Testis (tissue), 3 donors: ENCODE data around the gene ULK3. TPM values are rescaled to one million over a fixed set of nuclear protein-coding genes. Genes with fewer than 3 reads are reported as not detected.

Experiments
- DNase-seq: peaks from one replicate; pipeline ENCODE4 v3.0.0-alpha.2; 2019
- H3K27ac ChIP-seq, 2 donors: fragments of 200-600 bp; sonication (generic); one replicate each; pipeline ENCODE4 v1.5.1; 2019
- H3K27me3 ChIP-seq: fragments of 200-600 bp; sonication (generic); one replicate; pipeline ENCODE4 v1.5.1; 2019
- H3K36me3 ChIP-seq: fragments of 200-600 bp; sonication (generic); one replicate; pipeline ENCODE4 v1.5.1; 2017; ENCODE audit warnings: low read depth; ENCODE audit errors: missing control alignments
- H3K4me1 ChIP-seq: fragments of 200-600 bp; sonication (generic); one replicate; pipeline ENCODE4 v1.5.1; 2019
- H3K4me3 ChIP-seq, 2 donors: fragments of 200-600 bp; sonication (generic); one replicate each; pipeline ENCODE4 v1.5.1; 2017 to 2019
- H3K9me3 ChIP-seq: fragments of 200-600 bp; sonication (generic); one replicate; pipeline ENCODE4 v1.5.1; 2017
- POLR2A ChIP-seq: fragments of 450-650 bp; IDR thresholded peaks from one replicate; pipeline ENCODE4 v1.6.1; 2017; ENCODE audit warnings: antibody characterized with exemption, mild to moderate bottlenecking, moderate library complexity
- WGBS, 2 donors: methylation state at CpG; one replicate each; pipeline ENCODE4 v1.1.5; 2018; 5-methylcytosine and 5-hydroxymethylcytosine counted together
- intact Hi-C: fragments of 100-400 bp; cut with DNase I; formaldehyde crosslinking; loops from one replicate; pipeline ENCODE4 v1.15.1; 2023; ENCODE audit warnings: low total_unique reads
- polyA plus RNA-seq: library from polyadenylated mRNA; stranded (reverse); fragments of 350-450 nt; fragmentation: Illumina TruSeq; extraction: RNeasy Lipid Tissue Mini Kit (QIAGEN cat#74804); gene quantifications from one replicate; pipeline ENCODE4 v1.2.3, GENCODE V29; 2014; ENCODE audit warnings: low read depth, low replicate concordance; ENCODE audit not compliant: insufficient read depth
- total RNA-seq, 2 donors: library from RNA; depleted of rRNA; stranded (reverse); fragments of >200 nt; gene quantifications; one replicate each; pipeline ENCODE4 v1.2.3, GENCODE V29; 2016
- TF ChIP-seq, protein P1 (sequence below), 3 experiments: fragments of 450-650 bp in 2 of 3; fragments of 200-600 bp in 1 of 3; sonication (generic) in 1 of 3; IDR thresholded peaks; one replicate each; pipeline ENCODE4 v1.5.1; 2016 to 2019; ENCODE audit warnings: antibody characterized with exemption in 3 of 3, mild to moderate bottlenecking in 2 of 3, moderate library complexity in 1 of 3

ULK3 gene
- total and polyA plus RNA-seq, 3 donors from 2014 or later = 27.0 to 78.5 (median 68.2) TPM

DNA sequence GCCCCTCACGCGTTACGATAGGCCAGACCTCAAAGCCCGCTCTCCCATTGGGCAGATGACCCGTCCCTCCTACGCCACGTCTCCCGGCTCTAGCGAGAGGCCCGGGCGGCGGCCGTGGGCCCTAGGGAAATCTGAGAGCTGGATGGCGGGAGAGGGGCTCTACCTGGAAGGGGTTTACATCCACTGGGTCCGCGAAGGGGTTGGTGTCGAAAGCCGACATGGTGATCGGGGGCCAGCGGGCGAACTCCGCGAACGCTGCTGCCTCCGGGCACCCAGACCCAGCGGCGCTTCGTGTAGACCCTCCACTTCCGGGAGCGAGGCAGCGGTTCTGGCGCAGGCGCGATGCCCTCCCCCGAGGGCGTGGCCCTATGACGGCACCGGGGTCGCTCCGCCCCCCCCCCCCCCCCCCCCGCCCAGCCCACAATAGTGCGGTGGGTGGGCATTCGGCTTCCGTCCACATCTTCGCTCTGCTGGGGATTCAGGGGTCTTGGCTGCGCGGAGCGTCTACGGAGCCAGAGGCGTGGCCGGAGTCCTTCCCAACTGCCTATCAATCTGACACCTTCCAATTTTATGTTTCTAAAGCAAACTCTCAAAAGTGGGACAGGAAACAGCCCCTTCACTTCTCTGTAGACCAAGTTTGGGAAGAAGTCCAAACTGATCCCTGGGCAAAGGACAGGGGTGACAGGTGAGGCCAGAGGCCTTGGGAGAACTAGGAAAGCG lies 30.2 kb upstream of the ULK3 start, which contains the start of gene SCAMP2:
Gene SCAMP2 (minus strand): TSS at position 330 of the 720 bp plus-strand sequence. CDS start 110 bp downstream, at position 220.
- H3K36me3 ChIP-seq = no peaks in the 10 kb centered on the region
- H3K27ac ChIP-seq = peak within 1 kb of the TSS; percentile 90
- H3K9me3 ChIP-seq = no peaks in the 10 kb centered on the region
- DNase-seq = peak; percentile 97
- intact Hi-C loops = no loop called here
- 0 to 1% methylated on average over 38 to 41 of the region's 52 CpGs for WGBS, 2 donors
- peaks cover 38% of the 10 kb centered on the region for H3K4me1 ChIP-seq
- peak within 1 kb of the TSS; percentile 83 to 85 for H3K4me3 ChIP-seq
- H3K27me3 ChIP-seq = no peaks in the 10 kb centered on the region
- TF ChIP-seq, protein P1, sequence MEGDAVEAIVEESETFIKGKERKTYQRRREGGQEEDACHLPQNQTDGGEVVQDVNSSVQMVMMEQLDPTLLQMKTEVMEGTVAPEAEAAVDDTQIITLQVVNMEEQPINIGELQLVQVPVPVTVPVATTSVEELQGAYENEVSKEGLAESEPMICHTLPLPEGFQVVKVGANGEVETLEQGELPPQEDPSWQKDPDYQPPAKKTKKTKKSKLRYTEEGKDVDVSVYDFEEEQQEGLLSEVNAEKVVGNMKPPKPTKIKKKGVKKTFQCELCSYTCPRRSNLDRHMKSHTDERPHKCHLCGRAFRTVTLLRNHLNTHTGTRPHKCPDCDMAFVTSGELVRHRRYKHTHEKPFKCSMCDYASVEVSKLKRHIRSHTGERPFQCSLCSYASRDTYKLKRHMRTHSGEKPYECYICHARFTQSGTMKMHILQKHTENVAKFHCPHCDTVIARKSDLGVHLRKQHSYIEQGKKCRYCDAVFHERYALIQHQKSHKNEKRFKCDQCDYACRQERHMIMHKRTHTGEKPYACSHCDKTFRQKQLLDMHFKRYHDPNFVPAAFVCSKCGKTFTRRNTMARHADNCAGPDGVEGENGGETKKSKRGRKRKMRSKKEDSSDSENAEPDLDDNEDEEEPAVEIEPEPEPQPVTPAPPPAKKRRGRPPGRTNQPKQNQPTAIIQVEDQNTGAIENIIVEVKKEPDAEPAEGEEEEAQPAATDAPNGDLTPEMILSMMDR (IDR thresholded peaks at IDR 0.05) = no peak
- TF ChIP-seq POLR2A = no peak

DNA sequence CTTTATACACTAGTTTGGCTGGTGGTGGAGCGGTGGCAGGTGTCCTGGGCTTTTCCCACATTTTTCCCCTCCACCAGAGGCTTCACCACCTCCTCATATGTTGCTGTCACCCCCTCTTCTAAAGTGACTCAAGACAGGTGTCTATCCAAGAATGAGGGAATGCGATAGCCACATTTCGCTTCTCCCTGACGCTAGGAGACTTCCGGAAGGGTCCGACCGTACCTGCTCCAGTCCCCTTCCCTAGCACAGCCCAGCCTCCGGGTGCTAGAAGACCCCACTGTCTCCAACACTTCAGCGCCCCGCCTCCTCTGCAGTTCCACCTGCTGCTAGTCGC lies 29.7 kb upstream of the ULK3 start:
- WGBS, 2 donors = 0 to 1% methylated on average over 11 of the region's 11 CpGs

DNA sequence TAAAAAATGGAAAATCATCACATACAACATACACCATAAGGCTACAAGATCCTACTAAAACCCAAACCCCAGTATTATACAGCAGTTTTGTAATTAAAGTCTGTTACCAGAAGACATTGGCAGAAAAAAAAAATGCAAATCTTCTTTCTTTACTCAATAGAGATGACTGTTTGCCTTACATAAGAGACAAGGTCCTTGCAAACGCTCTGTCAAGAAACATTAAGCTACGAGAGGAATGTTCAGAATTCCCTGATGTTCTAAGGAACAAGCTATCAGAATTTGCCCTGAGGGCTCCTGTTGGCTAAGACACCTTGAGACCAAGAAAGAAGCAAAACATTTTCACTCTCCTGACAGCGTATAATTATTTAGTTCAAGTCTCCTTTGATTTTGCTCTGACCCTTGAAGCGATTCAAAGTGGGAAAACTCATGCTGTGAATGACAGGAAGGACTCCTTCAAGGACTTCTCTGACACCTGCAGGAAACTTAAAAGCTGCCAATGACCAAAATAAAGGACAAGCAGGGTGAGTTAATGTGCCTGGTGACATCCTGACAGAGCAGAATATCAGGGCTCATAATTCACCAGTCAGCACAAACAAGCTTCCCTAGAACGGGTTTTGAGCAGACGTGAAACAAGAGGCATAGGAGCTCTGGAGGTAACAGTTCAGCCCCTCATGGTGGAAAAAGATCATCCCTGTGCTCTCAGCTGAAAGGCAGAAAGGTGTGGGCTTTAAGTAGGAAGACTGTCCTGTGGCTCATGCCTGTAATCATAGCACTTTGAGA lies 27.7 kb upstream of the ULK3 start:
- peaks cover 43% of the 10 kb centered on the region for H3K4me1 ChIP-seq
- H3K27ac ChIP-seq = peak overlapping the region in 1 of 2 donors; percentile 41
- no peak for DNase-seq
- TF ChIP-seq POLR2A = no peak
- no peaks in the 10 kb centered on the region for H3K27me3 ChIP-seq
- no peaks in the 10 kb centered on the region for H3K36me3 ChIP-seq
- intact Hi-C loops = no loop called here
- H3K4me3 ChIP-seq = no peak overlapping the region
- no peaks in the 10 kb centered on the region for H3K9me3 ChIP-seq
- 49 to 52% methylated on average over 6 of the region's 6 CpGs for WGBS, 2 donors

More for the DNA sequence above, 29.7 kb upstream of the ULK3 start:
- DNase-seq = no peak
- no peaks in the 10 kb centered on the region for H3K9me3 ChIP-seq
- no peaks in the 10 kb centered on the region for H3K36me3 ChIP-seq
- TF ChIP-seq, protein P1 (IDR thresholded peaks at IDR 0.05) = no peak
- TF ChIP-seq POLR2A = no peak
- no peaks in the 10 kb centered on the region for H3K27me3 ChIP-seq
- peak overlapping the region; percentile 90 for H3K27ac ChIP-seq
- peaks cover 38% of the 10 kb centered on the region for H3K4me1 ChIP-seq
- H3K4me3 ChIP-seq = peak overlapping the region; percentile 83 to 85
- intact Hi-C loops = no loop called here

DNA sequence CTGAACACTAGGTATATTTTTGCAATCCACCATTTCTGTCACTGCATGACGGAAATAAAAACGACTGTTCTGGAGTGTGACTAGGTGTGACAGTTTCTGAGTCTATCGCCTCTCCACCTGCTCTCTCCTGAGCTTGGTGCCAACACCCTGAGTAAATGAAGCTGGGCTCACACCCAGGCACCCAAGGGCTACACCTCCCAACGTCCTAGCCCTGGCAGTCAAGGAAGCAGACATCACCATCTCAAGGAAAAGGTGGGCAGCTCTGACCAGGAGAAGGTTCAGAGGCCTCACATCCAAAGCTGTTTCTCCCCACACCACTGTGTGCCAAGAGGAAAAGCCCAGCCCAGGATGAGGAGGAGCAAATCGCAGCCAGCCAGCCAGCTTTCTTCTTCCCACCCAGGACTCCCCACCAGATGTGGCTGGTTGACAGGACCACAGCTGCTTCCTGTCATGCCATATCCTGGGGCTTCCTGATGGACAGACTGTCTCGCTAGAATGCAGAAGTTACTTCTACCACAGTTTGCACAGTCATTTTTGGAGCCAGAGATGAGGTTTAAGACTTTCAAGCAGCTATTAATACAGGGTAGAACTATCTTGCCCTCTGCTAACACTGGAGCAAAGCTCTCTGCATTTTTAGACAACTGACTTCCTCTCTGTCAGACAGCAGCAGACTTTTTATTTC lies 26.9 kb upstream of the ULK3 start:
- intact Hi-C loops = no loop called here
- H3K27me3 ChIP-seq = no peaks in the 10 kb centered on the region
- no peaks in the 10 kb centered on the region for H3K9me3 ChIP-seq
- H3K27ac ChIP-seq = peak overlapping the region in 1 of 2 donors; percentile 64
- no peaks in the 10 kb centered on the region for H3K36me3 ChIP-seq
- H3K4me3 ChIP-seq = no peak overlapping the region
- DNase-seq = peak; percentile 37
- no peak for TF ChIP-seq POLR2A
- TF ChIP-seq, protein P1 (IDR thresholded peaks at IDR 0.05) = no peak
- H3K4me1 ChIP-seq = peaks cover 43% of the 10 kb centered on the region
- WGBS, 2 donors = 59 to 63% methylated on average over 5 to 6 of the region's 6 CpGs

DNA sequence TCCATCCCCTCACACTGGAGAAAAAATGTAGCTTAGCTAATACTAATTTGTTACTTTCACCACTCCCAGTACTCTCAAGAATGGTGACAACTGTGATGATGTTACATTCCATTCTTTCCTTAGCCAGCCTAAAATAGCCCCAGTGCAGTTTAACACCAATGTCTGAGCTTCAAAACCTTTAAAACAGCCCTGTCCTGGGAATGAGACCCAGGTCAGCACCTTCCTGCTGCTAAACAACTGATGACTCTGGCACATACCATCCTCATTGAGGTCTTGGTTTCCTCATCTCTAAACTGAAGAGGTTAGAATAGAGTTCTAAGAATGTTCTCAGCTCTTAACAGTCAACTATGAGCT lies 26.4 kb upstream of the ULK3 start:
- H3K9me3 ChIP-seq = no peaks in the 10 kb centered on the region

More for the DNA sequence above, 26.4 kb upstream of the ULK3 start:
- H3K36me3 ChIP-seq = no peaks in the 10 kb centered on the region
- peaks cover 43% of the 10 kb centered on the region for H3K4me1 ChIP-seq
- no peak for DNase-seq
- peak overlapping the region in 1 of 2 donors; percentile 64 for H3K27ac ChIP-seq
- H3K4me3 ChIP-seq = no peak overlapping the region
- intact Hi-C loops = no loop called here
- no peaks in the 10 kb centered on the region for H3K27me3 ChIP-seq
- TF ChIP-seq POLR2A = no peak
- TF ChIP-seq, protein P1 (IDR thresholded peaks at IDR 0.05) = no peak
